Measurements from ENCODE around the gene ZEB2.

ZEB2 gene

DNA sequence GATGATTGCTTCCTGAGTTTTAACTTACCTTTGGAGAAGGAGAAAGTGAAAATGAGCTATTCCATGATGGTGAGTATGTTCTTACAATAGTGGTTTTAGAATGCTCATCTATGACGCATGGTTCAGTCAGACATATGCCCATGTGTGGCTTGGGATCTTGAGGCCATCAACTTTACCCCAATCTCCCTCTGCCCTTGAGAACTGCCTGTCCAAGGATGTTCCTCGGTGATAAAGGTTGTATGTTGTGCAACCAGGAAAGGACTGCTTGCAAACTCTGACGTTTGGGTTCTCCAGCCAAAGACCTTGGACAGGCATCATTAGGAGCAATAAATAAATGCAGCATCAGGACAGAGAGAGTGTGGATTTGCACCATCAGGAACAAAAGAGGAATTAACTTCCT lies 165.0 kb downstream of the ZEB2 start:
- no peak overlapping the region for H3K9ac ChIP-seq (ENCODE audit: low read length)
- H3K9me2 ChIP-seq (replicated peaks; ENCODE audit: insufficient read depth, low read length), result no peaks in the 10 kb centered on the region
- no peak overlapping the region for H3K27ac ChIP-seq (ENCODE audit: low read depth, low read length)
- peaks cover 12% of the 10 kb centered on the region for H3F3A ChIP-seq (ENCODE audit: insufficient read depth)
- H3K9me3 ChIP-seq (ENCODE audit: insufficient read depth, low read length), result no peaks in the 10 kb centered on the region
- no peak overlapping the region for H3K4me3 ChIP-seq (ENCODE audit: insufficient read depth, low read length, poor library complexity, severe bottlenecking)
- no peaks in the 10 kb centered on the region for H3K27me3 ChIP-seq (ENCODE audit: low read length)
- TF ChIP-seq, protein P1, sequence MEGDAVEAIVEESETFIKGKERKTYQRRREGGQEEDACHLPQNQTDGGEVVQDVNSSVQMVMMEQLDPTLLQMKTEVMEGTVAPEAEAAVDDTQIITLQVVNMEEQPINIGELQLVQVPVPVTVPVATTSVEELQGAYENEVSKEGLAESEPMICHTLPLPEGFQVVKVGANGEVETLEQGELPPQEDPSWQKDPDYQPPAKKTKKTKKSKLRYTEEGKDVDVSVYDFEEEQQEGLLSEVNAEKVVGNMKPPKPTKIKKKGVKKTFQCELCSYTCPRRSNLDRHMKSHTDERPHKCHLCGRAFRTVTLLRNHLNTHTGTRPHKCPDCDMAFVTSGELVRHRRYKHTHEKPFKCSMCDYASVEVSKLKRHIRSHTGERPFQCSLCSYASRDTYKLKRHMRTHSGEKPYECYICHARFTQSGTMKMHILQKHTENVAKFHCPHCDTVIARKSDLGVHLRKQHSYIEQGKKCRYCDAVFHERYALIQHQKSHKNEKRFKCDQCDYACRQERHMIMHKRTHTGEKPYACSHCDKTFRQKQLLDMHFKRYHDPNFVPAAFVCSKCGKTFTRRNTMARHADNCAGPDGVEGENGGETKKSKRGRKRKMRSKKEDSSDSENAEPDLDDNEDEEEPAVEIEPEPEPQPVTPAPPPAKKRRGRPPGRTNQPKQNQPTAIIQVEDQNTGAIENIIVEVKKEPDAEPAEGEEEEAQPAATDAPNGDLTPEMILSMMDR (IDR thresholded peaks at IDR 0.05; ENCODE audit: insufficient read depth, low read length, poor library complexity, severe bottlenecking), result no peak
- no peak for TF ChIP-seq EZH2phosphoT487 (conservative IDR thresholded peaks at IDR 0.05; ENCODE audit: low read length)
- no peaks in the 10 kb centered on the region for H3K36me3 ChIP-seq (ENCODE audit: low read length)
- no peak overlapping the region for H3K4me2 ChIP-seq (ENCODE audit: low read depth, low read length, poor library complexity, severe bottlenecking)
- H4K20me1 ChIP-seq (ENCODE audit: low read depth, low read length), result no peaks in the 10 kb centered on the region
- H3K79me2 ChIP-seq (ENCODE audit: insufficient read depth, low read length), result no peaks in the 10 kb centered on the region
- H2AFZ ChIP-seq (ENCODE audit: low read depth, low read length, severe bottlenecking), result no peak overlapping the region

DNA sequence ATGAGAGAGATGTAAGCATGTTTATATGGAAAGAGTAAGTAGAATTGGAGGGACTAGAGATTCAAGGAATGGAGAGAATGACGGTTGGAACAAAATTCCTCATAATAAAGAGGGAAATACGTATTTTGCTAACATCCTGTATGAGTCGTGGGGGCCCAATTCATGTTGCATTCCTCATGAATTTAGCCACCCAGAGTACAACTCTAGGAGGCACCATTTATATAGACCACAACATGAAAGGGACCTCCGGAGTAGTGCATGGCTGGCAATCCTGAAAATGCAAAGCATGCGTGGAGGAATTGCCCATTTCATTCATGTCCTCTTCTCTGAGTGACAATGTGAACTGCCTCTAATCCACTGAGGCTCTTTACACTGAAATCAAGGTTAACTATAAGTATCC lies 168.2 kb downstream of the ZEB2 start:
- Histone ChIP-seq H3K27ac (ENCODE audit: low read depth, low read length) (no peak overlapping the region), H3K9me3 (ENCODE audit: insufficient read depth, low read length) (no peaks in the 10 kb centered on the region), H3K4me2 (ENCODE audit: low read depth, low read length, poor library complexity, severe bottlenecking) (no peak overlapping the region), H4K20me1 (ENCODE audit: low read depth, low read length) (no peaks in the 10 kb centered on the region), H3K9me2 (replicated peaks; ENCODE audit: insufficient read depth, low read length) (no peaks in the 10 kb centered on the region), H3K9ac (ENCODE audit: low read length) (no peak overlapping the region), H3F3A (ENCODE audit: insufficient read depth) (no peaks in the 10 kb centered on the region), H3K4me3 (ENCODE audit: insufficient read depth, low read length, poor library complexity, severe bottlenecking) (no peak overlapping the region), H2AFZ (ENCODE audit: low read depth, low read length, severe bottlenecking) (no peak overlapping the region), H3K79me2 (ENCODE audit: insufficient read depth, low read length) (no peaks in the 10 kb centered on the region), H3K27me3 (ENCODE audit: low read length) (no peaks in the 10 kb centered on the region), H3K36me3 (ENCODE audit: low read length) (no peaks in the 10 kb centered on the region)
- TF ChIP-seq, protein P1 (IDR thresholded peaks at IDR 0.05; ENCODE audit: insufficient read depth, low read length, poor library complexity, severe bottlenecking), result no peak
- no peak for TF ChIP-seq EZH2phosphoT487 (conservative IDR thresholded peaks at IDR 0.05; ENCODE audit: low read length)

DNA sequence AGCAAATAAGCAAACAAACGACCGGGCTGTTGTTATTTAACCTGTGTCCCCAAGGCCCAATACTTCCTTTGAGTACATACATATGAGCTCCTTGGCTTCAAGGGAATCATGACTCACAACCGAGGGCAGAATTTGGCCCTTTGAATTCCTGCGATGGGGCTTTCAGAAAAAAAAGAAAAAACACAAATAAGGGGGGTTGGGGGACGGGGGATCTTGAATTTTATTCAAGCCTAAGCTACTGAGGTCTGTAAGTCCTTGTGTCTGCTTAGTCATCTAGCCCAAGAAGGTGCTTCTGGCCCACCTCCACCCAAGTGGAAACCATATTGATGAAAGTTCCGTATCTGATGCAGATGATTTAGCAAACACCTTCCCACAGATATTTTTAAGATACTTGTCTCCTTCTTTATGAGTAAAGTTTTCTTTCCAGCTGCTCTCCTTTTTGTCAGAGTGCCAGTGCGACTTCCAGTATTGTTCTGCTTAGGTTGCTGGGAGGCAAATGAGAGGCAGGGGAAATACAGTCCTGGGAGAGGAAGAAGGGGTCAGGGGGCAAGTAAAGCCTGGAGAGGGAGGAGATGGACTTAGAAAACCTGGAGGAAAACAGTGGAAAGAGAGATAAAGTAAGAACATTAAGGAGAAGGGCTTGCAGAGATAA lies 169.6 kb downstream of the ZEB2 start:
- H3K36me3 ChIP-seq (ENCODE audit: low read length), result no peaks in the 10 kb centered on the region
- H3K79me2 ChIP-seq (ENCODE audit: insufficient read depth, low read length), result no peaks in the 10 kb centered on the region
- no peaks in the 10 kb centered on the region for H3F3A ChIP-seq (ENCODE audit: insufficient read depth)
- no peaks in the 10 kb centered on the region for H3K9me2 ChIP-seq (replicated peaks; ENCODE audit: insufficient read depth, low read length)
- TF ChIP-seq, protein P1 (IDR thresholded peaks at IDR 0.05; ENCODE audit: insufficient read depth, low read length, poor library complexity, severe bottlenecking), result no peak
- H3K9me3 ChIP-seq (ENCODE audit: insufficient read depth, low read length), result no peaks in the 10 kb centered on the region
- no peak overlapping the region for H2AFZ ChIP-seq (ENCODE audit: low read depth, low read length, severe bottlenecking)
- H3K4me2 ChIP-seq (ENCODE audit: low read depth, low read length, poor library complexity, severe bottlenecking), result no peak overlapping the region
- H3K4me3 ChIP-seq (ENCODE audit: insufficient read depth, low read length, poor library complexity, severe bottlenecking), result no peak overlapping the region
- no peak overlapping the region for H3K9ac ChIP-seq (ENCODE audit: low read length)
- no peaks in the 10 kb centered on the region for H3K27me3 ChIP-seq (ENCODE audit: low read length)
- no peaks in the 10 kb centered on the region for H4K20me1 ChIP-seq (ENCODE audit: low read depth, low read length)
- no peak overlapping the region for H3K27ac ChIP-seq (ENCODE audit: low read depth, low read length)

Data from SU-DHL-6 (cell line).